Measurements from ENCODE around the gene LRP1B. TPM values are rescaled to one million over a fixed set of nuclear protein-coding genes. Genes with fewer than 3 reads are reported as not detected.

Gene LRP1B
- total RNA-seq, 1 donor from 2014 or later: 0.54 TPM

DNA sequence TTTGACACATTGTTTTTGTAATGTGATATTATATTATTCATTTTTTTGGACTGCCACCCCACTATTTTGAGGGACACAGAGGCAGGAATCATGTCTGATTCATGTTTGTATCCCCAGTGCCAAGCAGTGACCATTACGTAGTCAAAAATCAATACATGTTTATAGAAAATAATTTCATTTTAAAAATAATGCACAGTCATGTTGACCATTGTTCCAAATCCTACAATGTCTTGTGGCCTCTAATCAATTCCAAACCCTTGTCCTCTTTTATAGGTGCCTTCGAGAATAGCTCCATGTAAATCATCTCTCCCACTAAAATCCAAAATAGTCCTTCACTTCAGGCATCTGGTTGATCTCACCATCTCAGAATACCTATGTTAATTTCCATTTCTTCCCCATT is 454.7 kb downstream of the LRP1B start:
- Mint-ChIP-seq H3K27me3 (ENCODE audit: low read depth) (no peaks in the 10 kb centered on the region), H3K36me3 (ENCODE audit: low read depth) (no peaks in the 10 kb centered on the region), H3K4me3 (no peak overlapping the region), H3K9me3 (no peaks in the 10 kb centered on the region), H3K4me1 (no peaks in the 10 kb centered on the region), H3K27ac (ENCODE audit: unreplicated experiment) (no peak overlapping the region)
- TF ChIP-seq, protein P1, sequence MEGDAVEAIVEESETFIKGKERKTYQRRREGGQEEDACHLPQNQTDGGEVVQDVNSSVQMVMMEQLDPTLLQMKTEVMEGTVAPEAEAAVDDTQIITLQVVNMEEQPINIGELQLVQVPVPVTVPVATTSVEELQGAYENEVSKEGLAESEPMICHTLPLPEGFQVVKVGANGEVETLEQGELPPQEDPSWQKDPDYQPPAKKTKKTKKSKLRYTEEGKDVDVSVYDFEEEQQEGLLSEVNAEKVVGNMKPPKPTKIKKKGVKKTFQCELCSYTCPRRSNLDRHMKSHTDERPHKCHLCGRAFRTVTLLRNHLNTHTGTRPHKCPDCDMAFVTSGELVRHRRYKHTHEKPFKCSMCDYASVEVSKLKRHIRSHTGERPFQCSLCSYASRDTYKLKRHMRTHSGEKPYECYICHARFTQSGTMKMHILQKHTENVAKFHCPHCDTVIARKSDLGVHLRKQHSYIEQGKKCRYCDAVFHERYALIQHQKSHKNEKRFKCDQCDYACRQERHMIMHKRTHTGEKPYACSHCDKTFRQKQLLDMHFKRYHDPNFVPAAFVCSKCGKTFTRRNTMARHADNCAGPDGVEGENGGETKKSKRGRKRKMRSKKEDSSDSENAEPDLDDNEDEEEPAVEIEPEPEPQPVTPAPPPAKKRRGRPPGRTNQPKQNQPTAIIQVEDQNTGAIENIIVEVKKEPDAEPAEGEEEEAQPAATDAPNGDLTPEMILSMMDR (conservative IDR thresholded peaks at IDR 0.05): no peak
- DNase-seq (ENCODE audit: low read depth, low spot score): no peak

DNA sequence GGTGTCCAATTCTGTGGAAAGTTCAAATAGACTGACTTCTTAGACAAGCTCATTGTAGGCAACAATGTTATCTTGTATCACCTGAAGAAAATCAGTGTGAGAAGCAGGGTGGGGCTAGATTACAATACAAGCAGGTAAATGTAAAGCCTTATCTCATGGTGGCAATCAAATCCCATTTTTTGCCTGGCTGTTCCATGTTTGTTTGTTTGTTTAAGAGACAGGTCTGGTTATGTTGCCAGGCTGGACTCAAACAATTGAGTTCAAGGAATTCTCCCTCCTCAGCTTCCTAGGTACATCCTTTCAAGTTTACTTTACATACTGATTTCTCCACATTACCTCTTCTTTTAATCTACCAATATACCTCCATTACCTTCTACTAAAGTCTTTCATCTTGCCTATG is 464.6 kb downstream of the LRP1B start:
- Mint-ChIP-seq H3K27me3 (ENCODE audit: low read depth) (no peaks in the 10 kb centered on the region), H3K4me3 (no peak overlapping the region), H3K36me3 (ENCODE audit: low read depth) (no peaks in the 10 kb centered on the region), H3K27ac (ENCODE audit: unreplicated experiment) (no peak overlapping the region), H3K4me1 (no peaks in the 10 kb centered on the region), H3K9me3 (peaks cover 14% of the 10 kb centered on the region)
- DNase-seq (ENCODE audit: low read depth, low spot score): no peak
- TF ChIP-seq, protein P1 (conservative IDR thresholded peaks at IDR 0.05): no peak

DNA sequence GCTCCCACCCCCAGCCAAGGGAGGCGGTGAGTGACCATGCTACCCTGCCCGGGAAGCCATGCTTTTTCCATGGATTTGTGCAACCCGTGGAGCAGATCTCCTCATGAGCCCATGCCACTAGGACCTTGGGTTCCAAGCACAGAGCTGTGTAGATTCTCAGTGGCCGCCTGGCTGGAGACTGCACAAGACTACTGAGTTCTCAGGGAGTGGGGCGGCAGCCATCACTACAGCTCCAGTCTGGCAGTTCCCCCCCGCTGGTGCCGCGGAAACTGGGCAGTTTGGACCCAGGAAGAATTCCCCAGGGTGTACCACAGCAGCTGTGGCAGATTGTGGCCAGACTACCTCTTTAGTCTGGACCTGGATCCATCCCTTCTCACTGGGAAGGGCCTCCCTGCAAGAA is 470.6 kb downstream of the LRP1B start:
- Mint-ChIP-seq H3K36me3 (ENCODE audit: low read depth) (no peaks in the 10 kb centered on the region), H3K4me3 (no peak overlapping the region), H3K27ac (ENCODE audit: unreplicated experiment) (no peak overlapping the region), H3K4me1 (no peaks in the 10 kb centered on the region), H3K27me3 (ENCODE audit: low read depth) (no peaks in the 10 kb centered on the region), H3K9me3 (peaks cover 10% of the 10 kb centered on the region)
- TF ChIP-seq, protein P1 (conservative IDR thresholded peaks at IDR 0.05): no peak
- DNase-seq (ENCODE audit: low read depth, low spot score): no peak

DNA sequence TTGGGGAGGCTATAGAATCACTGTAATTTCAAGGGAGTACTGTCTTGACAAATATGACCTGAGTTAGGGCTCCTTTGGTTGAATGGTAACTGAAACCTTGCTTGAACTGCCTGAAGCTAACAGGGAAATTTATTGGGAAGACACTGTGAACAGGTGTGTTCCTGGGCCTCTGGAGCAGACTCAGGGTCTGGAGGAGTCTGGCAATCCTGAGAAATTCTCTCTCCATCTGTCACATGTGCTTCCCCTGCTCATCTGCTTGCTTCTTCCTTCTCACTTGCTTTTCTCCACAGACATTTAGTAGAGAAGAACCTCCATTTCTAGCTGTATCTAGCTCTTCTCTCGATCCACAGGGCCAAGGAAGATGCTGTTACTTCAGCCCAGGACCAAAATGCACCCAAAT is 476.5 kb downstream of the LRP1B start:
- H3K4me1 Mint-ChIP-seq: no peaks in the 10 kb centered on the region
- no peaks in the 10 kb centered on the region for H3K27me3 Mint-ChIP-seq (ENCODE audit: low read depth)
- H3K36me3 Mint-ChIP-seq (ENCODE audit: low read depth): no peaks in the 10 kb centered on the region
- TF ChIP-seq, protein P1 (conservative IDR thresholded peaks at IDR 0.05): no peak
- no peaks in the 10 kb centered on the region for H3K9me3 Mint-ChIP-seq
- H3K4me3 Mint-ChIP-seq: no peak overlapping the region
- no peak overlapping the region for H3K27ac Mint-ChIP-seq (ENCODE audit: unreplicated experiment)
- DNase-seq (ENCODE audit: low read depth, low spot score): no peak

DNA sequence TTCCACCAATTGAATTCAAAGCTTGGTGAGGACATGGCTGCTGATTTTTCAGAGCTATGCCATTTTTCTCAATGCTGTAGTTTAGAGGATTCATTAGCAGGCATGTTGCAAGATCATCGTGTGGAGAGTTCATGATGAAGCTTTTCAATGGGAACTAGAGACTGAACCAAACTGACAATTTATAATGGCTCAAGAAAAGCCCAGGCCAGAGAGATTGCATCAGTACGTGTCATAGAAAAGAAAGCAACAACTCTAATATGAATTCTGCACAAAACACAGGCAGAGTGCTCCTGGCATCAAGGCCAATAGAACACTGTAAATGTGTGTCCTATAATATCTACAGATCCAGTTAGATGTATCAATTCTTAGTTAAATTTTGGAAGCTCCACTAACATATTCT is 477.6 kb downstream of the LRP1B start:
- H3K9me3 Mint-ChIP-seq: no peaks in the 10 kb centered on the region

More for the DNA sequence above, 477.6 kb downstream of the LRP1B start:
- H3K4me3 Mint-ChIP-seq: no peak overlapping the region
- TF ChIP-seq, protein P1 (conservative IDR thresholded peaks at IDR 0.05): no peak
- no peak overlapping the region for H3K27ac Mint-ChIP-seq (ENCODE audit: unreplicated experiment)
- H3K27me3 Mint-ChIP-seq (ENCODE audit: low read depth): no peaks in the 10 kb centered on the region
- H3K36me3 Mint-ChIP-seq (ENCODE audit: low read depth): no peaks in the 10 kb centered on the region
- DNase-seq (ENCODE audit: low read depth, low spot score): no peak
- H3K4me1 Mint-ChIP-seq: no peaks in the 10 kb centered on the region

Measured in neural crest cell (in vitro differentiated cells).